Measurements from ENCODE around the gene SLC49A4.
A peak's percentile ranks its signal among the peaks of the same experiment; 100 is the strongest.

SLC49A4 gene

GRCh38 chr3:122859021-122859805, 64.3 kb downstream of the SLC49A4 start:
- DNase-seq (ENCODE audit: low spot score) = no peak

- DNase-seq (ENCODE audit: low spot score) = no peak
These were observed 67.5 kb downstream of the SLC49A4 start for GRCh38 chr3:122862381-122862780.

GRCh38 chr3:122864498-122864897, 69.6 kb downstream of the SLC49A4 start:
- DNase-seq (ENCODE audit: low spot score) = no peak

- DNase-seq (ENCODE audit: low spot score) = no peak
These were observed 73.5 kb downstream of the SLC49A4 start for GRCh38 chr3:122868322-122868721.

- no peak for DNase-seq (ENCODE audit: low spot score)
These were observed 79.1 kb downstream of the SLC49A4 start for GRCh38 chr3:122873741-122874515.

- no peak for DNase-seq (ENCODE audit: low spot score)
These were observed 80.8 kb downstream of the SLC49A4 start for GRCh38 chr3:122875547-122876127.

- DNase-seq (ENCODE audit: low spot score) = no peak
These were observed 85.3 kb downstream of the SLC49A4 start for GRCh38 chr3:122880173-122880572.

- DNase-seq (ENCODE audit: low spot score) = no peak
These were observed 85.8 kb downstream of the SLC49A4 start for GRCh38 chr3:122880624-122881023.

- DNase-seq (ENCODE audit: low spot score) = no peak
These were observed 87.6 kb downstream of the SLC49A4 start for GRCh38 chr3:122882361-122882947.

- DNase-seq (ENCODE audit: low spot score) = no peak
These were observed 91.4 kb downstream of the SLC49A4 start for GRCh38 chr3:122886251-122886650.

GRCh38 chr3:122886946-122887345, 92.1 kb downstream of the SLC49A4 start:
- no peak for DNase-seq (ENCODE audit: low spot score)

GRCh38 chr3:122890077-122890719, 95.3 kb downstream of the SLC49A4 start:
- no peak for DNase-seq (ENCODE audit: low spot score)

- no peak for DNase-seq (ENCODE audit: low spot score)
These were observed 95.9 kb downstream of the SLC49A4 start for GRCh38 chr3:122890720-122891220.

- DNase-seq (ENCODE audit: low spot score) = no peak
These were observed 97.5 kb downstream of the SLC49A4 start for GRCh38 chr3:122892118-122892960.

GRCh38 chr3:122893282-122893681, 98.4 kb downstream of the SLC49A4 start:
- DNase-seq (ENCODE audit: low spot score) = peak; percentile 5

GRCh38 chr3:122893754-122894668, 99.1 kb downstream of the SLC49A4 start:
- DNase-seq (ENCODE audit: low spot score) = no peak

- DNase-seq (ENCODE audit: low spot score) = no peak
These were observed 103.4 kb downstream of the SLC49A4 start for GRCh38 chr3:122898298-122898697.

- DNase-seq (ENCODE audit: low spot score) = no peak
These were observed 107.5 kb downstream of the SLC49A4 start for GRCh38 chr3:122902326-122902725.

- DNase-seq (ENCODE audit: low spot score) = no peak
These were observed 108.3 kb downstream of the SLC49A4 start for GRCh38 chr3:122903171-122903570.

- DNase-seq (ENCODE audit: low spot score) = no peak
These were observed 112.6 kb downstream of the SLC49A4 start for GRCh38 chr3:122907471-122907870.

Measured in CD4-positive, alpha-beta T cell treated with Interleukin-15 for 4 hours (primary cell).